Stimulated activated CD4-positive, alpha-beta T cell treated with anti-CD3 and anti-CD28 coated beads, Interleukin-12 subunit alpha, Interleukin-12 subunit beta, amount 100 ng/mL, for 48 hours (primary cell): ENCODE data around the gene MTARC1.

ENCODE experiments used
- DNase-seq, 3 donors: peaks; one replicate each; pipeline ENCODE4 v3.0.0-alpha.2; 2020; ENCODE audit warnings: low read depth in 2 of 3, low spot score in 1 of 3

The MTARC1 gene

GRCh38 chr1:220770245-220770913 lies 16.3 kb upstream of the MTARC1 start:
- no peak for DNase-seq

GRCh38 chr1:220772846-220773245 lies 13.9 kb upstream of the MTARC1 start:
- no peak for DNase-seq

GRCh38 chr1:220775240-220775853 lies 11.4 kb upstream of the MTARC1 start:
- DNase-seq, result peak in 2 of 3 donors; percentile 15 to 24

GRCh38 chr1:220776254-220776653 lies 10.5 kb upstream of the MTARC1 start:
- DNase-seq, result no peak

- DNase-seq, result peak; percentile 47 to 67 (median 65)
These were observed 9.9 kb upstream of the MTARC1 start for GRCh38 chr1:220776720-220777326.

- no peak for DNase-seq
These were observed 3.3 kb upstream of the MTARC1 start for GRCh38 chr1:220783453-220783852.

GRCh38 chr1:220784751-220785150 lies 2.0 kb upstream of the MTARC1 start:
- DNase-seq, result no peak

- DNase-seq, result no peak
These were observed 1.3 kb upstream of the MTARC1 start for GRCh38 chr1:220785166-220786056.

GRCh38 chr1:220786057-220786336 lies 716 bp upstream of the MTARC1 start:
- DNase-seq, result no peak

GRCh38 chr1:220787069-220787619 lies 431 bp downstream of the MTARC1 start:
- no peak for DNase-seq

GRCh38 chr1:220788900-220789299 lies 2.2 kb downstream of the MTARC1 start:
- no peak for DNase-seq

GRCh38 chr1:220789532-220790147 lies 2.9 kb downstream of the MTARC1 start:
- DNase-seq, result no peak

GRCh38 chr1:220791285-220791684 lies 4.6 kb downstream of the MTARC1 start:
- DNase-seq, result no peak

GRCh38 chr1:220791956-220792355 lies 5.2 kb downstream of the MTARC1 start:
- no peak for DNase-seq

GRCh38 chr1:220796530-220796929 lies 9.8 kb downstream of the MTARC1 start:
- no peak for DNase-seq

GRCh38 chr1:220797044-220797443 lies 10.3 kb downstream of the MTARC1 start:
- DNase-seq, result no peak

GRCh38 chr1:220797553-220797952 lies 10.8 kb downstream of the MTARC1 start:
- DNase-seq, result no peak

- DNase-seq, result no peak
These were observed 11.6 kb downstream of the MTARC1 start for GRCh38 chr1:220798338-220798737.

GRCh38 chr1:220800262-220800661 lies 13.5 kb downstream of the MTARC1 start:
- DNase-seq, result no peak

- DNase-seq, result peak in 1 of 3 donors; percentile 33
These were observed 16.9 kb downstream of the MTARC1 start for GRCh38 chr1:220803401-220804201.
